GM15510 (cell line): ENCODE data around the gene PITPNM1.

Experiments
- POLR2A ChIP-seq: IDR thresholded peaks from 3 replicates; pipeline ENCODE4 v1.6.1; 2011; ENCODE audit warnings: borderline replicate concordance; ENCODE audit not compliant: insufficient read length; ENCODE audit errors: extremely low read depth

Gene PITPNM1

DNA sequence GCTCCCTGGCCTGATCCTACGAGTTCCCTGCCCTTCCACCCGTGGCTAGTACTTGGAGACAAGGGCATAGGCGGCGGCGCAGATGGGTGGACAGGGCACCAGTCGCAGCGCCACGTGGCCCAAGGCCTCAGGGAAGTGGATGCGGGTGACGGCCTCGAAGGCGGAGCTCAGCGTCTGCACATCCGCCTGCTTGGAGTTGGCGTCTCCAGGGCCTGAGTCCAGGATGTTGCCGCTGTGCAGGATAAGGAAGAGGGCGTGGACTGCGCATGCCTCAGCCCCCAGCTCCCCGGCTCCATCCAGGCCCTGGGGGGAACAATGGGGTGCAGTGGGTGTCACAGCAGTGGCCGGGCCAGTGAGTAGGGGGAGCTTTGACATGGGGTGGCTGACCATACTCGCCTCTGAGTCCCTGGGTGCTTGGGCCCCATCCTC, 6.6 kb downstream of the PITPNM1 start:
- no peak for TF ChIP-seq POLR2A

DNA sequence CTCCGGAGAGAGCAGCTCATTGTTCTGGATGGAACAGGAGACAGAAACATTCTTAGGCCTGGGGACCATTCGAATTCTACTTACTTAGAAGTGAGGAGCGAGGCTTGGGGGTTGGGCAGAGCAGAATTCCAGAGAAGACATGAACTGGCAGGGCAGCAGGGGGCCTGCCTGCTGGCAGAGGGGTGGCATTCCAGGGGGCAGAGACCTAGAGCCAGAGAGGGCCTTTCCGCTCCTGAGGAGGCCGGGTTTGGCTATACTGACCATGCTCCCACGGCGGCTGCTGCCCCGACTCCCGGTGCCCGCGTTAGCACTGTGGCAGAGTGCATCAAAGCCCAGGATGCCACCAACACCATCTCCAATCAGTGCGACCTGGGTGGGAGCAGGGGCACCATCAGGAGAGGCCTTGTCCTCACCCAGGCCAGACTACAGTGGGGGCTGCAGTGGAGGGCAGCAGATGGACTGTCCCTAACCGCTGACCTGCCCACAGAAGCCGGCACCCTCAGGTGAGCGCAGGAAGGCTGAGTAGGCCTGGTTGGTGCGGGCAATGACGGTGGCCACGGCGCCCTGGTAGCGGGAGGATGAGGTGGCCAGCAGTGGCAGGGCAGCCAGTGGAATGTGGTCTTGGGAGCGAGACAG, 7.4 kb downstream of the PITPNM1 start:
- no peak for TF ChIP-seq POLR2A

DNA sequence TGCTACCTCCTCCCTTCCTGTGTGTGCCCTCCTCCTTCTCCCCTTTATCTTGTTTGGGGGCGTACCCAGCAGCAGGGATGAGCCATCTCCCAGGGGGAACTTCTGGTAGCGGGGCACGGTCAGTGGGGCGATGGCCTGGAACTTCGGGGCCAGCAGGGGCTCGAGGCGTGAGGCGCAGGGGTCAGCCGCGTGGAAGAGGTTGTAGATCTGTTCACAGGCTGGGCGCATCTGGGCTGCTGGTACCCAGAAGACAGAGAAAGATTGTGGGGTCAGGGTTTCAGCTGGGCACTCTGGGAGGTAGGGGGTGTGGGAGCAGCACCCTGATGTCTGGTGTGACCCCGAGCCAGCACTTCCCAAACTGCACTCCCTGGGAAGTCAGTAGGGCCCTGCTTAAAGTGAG, 9.1 kb downstream of the PITPNM1 start:
- TF ChIP-seq POLR2A, result no peak

DNA sequence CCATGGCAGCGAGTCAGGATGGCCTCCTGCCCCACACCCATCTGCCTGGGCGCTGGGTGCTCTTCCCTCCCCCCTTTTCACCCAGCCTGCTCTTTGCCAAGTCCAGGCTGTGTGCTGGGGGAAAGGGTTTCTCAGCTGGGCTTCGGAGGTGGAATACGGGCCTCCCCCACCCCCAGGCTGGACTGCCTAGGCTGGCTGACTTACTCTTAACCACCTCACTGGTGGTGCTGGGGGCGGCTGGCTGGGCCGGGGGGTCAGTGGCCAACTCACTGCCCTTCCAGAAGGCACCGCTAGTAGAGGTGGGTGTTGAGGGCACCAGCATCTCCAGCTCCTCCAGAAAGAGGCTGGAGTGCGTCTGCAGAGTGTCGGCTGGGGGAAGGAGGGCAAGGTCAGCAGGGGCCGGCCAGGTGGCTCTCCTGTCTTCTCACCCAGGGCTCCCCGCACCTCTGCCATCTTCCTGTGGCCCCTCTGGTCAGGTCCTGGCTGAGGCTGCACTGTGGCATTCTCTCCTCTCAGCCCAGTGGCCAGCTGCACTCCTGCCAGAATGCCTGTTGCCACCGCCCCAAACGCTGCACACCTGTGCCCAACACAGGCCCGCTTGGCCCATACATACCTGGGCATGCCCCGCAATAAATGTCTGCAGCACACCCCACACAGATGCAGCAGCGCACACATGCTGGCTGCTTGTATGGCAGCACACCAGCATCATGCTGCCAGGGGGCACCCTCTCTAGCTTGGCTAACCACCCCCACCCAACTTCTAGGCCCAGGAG, 9.7 kb downstream of the PITPNM1 start:
- no peak for TF ChIP-seq POLR2A

DNA sequence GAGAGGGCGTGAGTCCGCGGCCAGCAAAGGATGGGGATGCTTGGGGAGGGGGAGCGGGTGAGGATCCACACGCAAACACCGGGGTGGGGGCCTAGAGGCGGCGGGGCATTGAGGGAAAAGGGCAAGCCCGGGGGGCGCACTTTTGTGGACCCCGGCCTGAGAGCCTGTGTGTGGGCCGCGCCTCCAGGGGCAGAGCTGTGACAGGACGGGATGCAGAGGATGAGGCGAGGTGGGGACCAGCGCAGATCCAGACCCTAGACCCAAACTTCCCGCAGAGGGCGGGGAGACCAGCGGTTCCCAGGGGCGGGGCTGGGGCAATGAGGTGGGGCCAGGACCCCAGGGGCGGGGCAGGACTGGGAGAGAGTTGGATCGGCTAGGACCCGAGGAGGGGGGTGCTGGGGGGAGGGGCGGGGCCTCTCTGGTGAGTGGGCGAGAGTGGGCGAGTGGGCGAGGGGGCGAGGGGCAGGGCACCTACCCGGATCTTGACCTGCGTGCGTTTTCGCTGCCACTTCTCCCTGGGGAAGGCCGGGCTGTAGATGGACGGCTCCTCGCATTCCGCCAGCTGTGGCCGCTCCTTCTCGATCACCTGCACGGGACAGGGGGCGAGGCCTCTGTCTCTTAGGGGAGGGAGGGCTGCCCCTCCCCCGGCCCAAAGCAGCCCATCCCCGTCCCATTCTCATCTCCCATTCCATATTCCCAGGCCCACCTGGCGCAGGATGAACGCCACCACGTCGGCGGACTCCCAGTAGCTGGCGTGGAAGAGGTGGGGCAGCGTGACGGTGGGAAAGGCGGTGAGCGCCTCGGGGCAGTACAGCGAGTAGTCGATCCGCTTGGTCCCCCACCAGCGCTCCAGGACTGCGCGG, 10.6 kb downstream of the PITPNM1 start:
- no peak for TF ChIP-seq POLR2A

DNA sequence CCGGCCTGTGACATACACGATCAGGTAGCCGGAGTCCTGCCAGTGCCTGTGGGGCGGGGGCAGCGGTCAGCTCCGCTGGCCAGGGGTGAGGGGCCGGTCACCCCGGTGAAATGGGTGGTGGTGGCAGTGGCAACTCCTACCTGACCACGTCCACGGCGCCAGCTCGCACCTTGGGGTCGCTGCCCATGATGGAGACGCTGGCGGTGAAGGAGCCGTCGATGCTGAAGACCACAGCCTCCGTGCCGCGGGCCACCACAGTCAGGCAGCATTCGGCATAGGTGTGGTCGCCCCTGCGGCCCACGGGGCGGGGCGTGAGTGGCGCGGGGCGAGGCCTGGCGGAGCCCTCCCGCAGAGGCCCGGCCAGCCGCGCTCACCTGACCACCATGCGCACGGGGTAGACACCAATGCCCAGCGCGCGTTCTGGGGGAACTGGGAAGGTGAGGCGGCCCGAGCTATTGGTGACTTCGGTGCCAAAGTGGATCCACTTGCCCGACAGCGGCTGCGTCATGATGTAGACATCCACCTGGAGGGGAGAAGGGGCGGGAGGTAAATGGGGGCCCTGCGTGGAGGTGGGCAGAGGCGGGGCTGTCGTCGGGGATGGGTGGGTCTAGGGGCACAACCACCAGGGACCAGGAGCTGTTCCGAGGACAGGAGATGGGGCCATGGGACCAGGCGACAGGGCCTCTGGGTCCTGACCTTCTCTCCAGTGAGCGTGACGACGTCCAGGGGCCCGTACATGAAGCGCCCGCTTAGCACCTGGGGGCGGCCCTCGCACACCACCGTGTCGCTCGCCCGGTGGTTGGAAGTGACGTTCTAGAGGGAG, 11.4 kb downstream of the PITPNM1 start:
- TF ChIP-seq POLR2A, result no peak

DNA sequence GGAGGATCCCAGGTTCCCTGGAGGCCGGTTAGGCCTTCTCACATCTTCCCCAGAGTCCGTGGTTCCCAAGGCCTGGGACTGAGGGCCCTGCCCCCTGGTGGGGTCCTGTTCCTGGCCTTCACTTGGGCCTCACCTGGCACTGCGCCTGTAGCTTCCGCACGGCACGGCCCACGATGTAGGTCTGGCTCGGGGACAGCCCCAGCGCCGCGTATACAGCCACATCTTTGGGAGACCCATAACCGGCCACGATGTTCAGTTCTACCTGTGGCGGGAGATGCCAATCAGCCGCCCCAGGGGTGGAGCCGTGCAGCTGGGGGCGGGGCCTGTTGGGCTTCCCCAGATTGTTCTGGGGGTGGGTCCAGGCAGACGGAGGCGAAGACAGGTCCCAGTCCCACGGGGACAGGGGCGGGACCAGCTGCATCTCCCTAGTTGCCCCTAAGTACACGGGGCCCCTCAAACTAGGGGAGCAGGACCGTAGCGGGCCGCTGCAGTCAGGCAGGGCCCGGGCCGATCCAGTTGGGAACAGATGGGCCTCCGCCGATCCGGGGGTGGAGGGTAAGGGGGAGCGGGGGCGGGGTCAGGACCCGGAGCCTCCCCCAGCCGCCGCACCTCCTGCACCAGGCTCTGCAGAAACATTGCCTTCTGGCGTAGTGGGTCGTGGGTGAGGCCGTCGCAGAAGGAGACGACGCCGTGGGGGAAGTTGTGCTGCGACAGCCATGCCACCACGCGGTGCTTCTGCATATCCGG, 12.2 kb downstream of the PITPNM1 start:
- no peak for TF ChIP-seq POLR2A

DNA sequence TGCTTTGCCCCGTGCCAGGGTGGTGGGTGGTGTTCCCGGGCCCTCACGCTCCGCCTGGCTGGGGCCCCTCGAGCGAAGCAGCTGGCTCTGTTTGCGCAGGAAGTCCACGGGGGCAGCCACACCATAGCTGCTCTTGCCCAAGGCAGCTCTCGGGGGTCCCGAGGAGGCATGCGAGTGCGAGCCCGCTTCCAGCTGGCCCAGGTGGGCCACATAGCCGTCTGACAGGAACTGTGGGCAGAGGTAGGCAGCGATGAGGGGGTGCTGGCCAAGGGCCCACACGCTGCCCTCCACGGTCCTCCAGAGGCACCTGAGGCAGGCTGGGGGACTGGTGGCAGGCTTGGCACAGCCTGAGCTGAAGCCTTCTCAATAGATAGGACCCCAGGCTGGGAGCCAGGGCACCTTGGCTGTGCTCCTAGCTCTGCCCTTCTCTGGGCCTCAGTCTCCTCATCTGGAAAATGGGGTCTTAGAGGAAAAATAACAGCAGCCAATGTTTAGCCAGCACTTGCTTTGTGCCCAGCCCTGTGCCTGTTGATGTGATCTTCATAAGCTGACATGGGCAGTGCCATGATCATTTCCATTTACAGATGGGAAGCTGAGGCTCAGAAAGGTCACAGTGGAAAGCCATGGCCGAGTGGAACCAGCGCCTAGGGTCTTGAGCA, 13.0 kb downstream of the PITPNM1 start:
- TF ChIP-seq POLR2A, result no peak

DNA sequence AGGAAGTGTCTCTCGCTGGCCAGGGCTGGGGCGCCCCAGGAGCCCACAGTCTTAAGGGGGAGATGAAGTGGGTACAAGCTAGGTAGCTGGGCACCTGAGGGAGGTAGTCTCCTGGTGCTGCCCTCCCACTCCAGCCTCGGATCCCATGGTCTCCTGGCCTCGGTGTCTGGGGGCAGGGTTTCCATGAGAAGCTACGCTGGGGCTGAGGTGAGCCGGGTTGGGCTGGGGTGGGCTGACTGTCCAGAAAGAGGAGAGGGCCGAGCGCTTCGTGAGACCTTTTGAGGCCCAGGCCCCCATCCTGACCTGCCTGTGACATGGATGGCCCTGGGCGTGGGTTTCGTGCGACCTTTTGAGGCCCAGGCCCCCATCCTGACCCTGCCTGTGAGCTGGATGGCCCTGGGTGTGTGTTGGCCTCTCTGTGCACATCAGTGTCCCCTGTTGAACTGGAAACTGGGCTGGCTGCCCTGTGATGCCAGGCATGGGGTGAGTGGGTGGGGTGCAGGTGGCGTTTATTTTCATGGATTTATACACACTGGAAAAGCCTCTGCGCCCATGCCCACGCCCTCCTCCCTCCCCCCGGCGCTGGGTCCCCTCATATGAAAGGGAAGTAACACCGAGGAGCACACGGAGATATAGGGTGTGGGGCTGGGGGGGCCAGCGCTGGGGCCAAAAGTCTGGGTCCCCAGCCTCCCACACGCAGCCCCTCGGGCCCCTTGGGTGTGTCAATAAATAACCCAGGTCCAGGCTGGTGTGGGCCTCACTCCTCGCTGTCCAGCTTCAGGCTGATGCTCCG, 13.7 kb downstream of the PITPNM1 start:
- TF ChIP-seq POLR2A, result no peak

DNA sequence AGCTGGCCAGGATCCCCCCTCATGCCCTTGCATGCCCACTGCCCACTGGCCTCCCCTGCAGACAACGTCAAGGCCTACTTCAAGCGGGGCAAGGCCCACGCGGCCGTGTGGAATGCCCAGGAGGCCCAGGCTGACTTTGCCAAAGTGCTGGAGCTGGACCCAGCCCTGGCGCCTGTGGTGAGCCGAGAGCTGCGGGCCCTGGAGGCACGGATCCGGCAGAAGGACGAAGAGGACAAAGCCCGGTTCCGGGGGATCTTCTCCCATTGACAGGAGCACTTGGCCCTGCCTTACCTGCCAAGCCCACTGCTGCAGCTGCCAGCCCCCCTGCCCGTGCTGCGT, 14.5 kb downstream of the PITPNM1 start:
- peak; percentile 15 for TF ChIP-seq POLR2A

DNA sequence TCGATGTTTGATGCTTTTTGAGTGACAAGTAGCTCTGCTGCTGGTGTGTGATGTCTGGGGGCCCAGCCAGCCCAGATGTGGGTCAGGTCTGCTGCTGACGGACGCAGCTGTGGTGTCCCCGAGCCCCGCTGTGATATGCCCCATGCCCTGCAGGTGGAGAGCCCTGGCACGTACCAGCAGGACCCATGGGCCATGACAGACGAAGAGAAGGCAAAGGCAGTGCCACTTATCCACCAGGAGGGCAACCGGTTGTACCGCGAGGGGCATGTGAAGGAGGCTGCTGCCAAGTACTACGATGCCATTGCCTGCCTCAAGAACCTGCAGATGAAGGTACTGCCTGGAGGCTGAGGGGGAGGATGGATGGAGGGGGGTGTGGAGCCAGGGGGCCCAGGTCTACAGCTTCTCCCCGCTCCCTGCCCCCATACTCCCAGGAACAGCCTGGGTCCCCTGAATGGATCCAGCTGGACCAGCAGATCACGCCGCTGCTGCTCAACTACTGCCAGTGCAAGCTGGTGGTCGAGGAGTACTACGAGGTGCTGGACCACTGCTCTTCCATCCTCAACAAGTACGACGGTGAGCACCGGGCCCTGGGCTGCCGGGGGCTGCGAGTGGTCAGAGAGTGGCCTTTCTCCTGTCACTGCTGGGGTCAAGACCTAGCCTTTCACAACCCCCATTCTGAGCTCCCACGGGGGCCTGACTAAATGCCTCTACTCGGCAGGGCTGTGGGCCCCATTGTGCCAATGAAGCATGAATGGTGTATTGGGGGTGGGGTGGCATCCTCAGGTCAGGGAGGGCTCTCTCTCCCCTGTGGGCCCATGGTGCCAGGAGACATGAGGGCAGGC, 15.1 kb downstream of the PITPNM1 start:
- TF ChIP-seq POLR2A, result no peak
